BE2C (cell line): ENCODE measurements around the gene BRD3.

Source experiments
- DNase-seq: peaks from one replicate; pipeline ENCODE4 v3.0.0-alpha.2; 2020
- H3K27me3 ChIP-seq: fragments of 250-450 bp; sonication (Bioruptor Pico); 2 replicates; pipeline ENCODE4 v1.5.1; 2020; ENCODE audit warnings: mild to moderate bottlenecking
- H3K36me3 ChIP-seq: fragments of 250-450 bp; sonication (Bioruptor Pico); 2 replicates; pipeline ENCODE4 v1.5.1; 2020; ENCODE audit warnings: mild to moderate bottlenecking
- H3K4me1 ChIP-seq: fragments of 250-450 bp; sonication (Bioruptor Pico); 2 replicates; pipeline ENCODE4 v1.5.1; 2020
- H3K4me3 ChIP-seq: 2 replicates; pipeline ENCODE4 v1.5.1; 2011; ENCODE audit warnings: low read depth, low read length
- H3K9me3 ChIP-seq: fragments of 250-450 bp; sonication (Bioruptor Pico); 2 replicates; pipeline ENCODE4 v1.5.1; 2020
- TF ChIP-seq, protein P1 (sequence below): IDR thresholded peaks from 2 replicates; pipeline ENCODE4 v1.5.1; 2012; ENCODE audit warnings: mild to moderate bottlenecking, low read depth, low read length

The BRD3 gene

DNA sequence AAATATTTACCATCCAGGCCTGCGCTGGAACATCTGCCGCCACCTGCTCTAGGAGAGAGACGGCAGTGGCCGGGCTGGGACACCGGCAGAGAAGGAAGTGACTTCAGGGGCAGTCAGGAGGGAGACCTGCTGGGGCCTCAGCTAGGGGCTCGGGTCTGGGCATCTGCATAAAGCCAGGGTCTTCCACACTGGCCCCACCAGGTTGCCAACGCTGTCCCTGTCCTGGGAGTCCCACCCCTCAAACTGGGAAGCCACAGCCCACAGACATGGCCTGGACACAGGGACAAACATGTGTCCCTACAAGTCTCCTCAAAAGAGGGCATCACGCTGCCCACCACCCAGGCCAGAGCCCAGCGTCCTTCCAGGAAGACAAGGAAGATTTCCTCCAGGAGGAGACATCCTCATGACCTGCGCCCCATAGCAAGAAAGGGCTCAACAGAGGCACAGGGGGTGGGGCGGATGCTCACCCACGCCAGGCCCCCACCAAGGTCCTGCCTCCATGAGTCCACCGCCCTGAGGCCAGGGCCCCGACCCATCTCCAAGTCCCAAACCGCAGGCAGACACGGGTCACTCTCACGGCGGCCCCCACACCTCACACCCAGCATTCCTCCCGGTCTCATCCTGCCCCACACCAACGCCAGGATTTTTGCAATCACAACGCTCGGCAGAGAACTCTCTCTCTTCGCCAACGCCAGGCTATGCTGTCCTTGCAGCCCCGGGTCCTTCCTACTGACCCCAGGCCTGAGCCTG, 84.7 kb downstream of the BRD3 start:
- TF ChIP-seq, protein P1, sequence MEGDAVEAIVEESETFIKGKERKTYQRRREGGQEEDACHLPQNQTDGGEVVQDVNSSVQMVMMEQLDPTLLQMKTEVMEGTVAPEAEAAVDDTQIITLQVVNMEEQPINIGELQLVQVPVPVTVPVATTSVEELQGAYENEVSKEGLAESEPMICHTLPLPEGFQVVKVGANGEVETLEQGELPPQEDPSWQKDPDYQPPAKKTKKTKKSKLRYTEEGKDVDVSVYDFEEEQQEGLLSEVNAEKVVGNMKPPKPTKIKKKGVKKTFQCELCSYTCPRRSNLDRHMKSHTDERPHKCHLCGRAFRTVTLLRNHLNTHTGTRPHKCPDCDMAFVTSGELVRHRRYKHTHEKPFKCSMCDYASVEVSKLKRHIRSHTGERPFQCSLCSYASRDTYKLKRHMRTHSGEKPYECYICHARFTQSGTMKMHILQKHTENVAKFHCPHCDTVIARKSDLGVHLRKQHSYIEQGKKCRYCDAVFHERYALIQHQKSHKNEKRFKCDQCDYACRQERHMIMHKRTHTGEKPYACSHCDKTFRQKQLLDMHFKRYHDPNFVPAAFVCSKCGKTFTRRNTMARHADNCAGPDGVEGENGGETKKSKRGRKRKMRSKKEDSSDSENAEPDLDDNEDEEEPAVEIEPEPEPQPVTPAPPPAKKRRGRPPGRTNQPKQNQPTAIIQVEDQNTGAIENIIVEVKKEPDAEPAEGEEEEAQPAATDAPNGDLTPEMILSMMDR: no peak
- H3K36me3 ChIP-seq: peaks cover 43% of the 10 kb centered on the region

DNA sequence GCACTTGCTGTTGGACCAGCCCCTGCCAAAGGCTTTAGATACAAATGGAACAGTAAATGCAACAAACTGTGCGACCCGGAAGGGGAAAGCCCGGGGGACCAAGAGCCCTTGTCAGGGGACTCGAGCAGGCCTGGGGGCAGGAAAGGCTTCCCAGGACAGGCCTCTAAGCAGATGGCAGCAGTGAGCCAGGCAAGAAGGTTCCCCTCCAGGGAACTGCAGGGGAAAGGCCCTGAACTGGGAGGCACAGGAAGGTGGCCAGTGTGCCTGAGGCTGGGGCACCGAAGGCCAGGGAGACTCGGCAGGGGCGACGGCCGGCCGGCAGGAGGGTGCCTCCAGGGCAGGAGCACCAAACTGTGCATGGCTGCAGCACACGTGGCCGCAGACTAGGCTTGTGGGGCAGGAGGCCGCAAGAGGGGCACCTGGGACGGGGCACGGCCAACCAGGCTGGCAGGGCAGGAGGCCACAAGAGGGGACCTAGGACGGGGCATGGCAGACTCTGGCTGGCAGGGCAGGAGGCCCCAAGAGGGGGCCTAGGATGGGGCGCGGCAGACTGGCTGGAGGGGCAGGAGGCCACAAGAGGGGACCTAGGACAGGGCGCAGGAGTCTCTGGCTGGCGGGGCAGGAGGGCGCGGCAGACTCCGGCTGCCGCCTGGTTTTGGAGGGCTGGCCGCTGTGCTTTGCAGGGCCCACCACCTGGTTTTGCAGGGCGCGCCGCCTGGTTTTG, 85.7 kb downstream of the BRD3 start:
- Histone ChIP-seq H3K36me3 (peaks cover 51% of the 10 kb centered on the region), H3K27me3 (no peaks in the 10 kb centered on the region), H3K4me3 (no peak overlapping the region), H3K4me1 (peaks cover 46% of the 10 kb centered on the region), H3K9me3 (no peaks in the 10 kb centered on the region)
- TF ChIP-seq, protein P1: peak; percentile 23
- DNase-seq: peak; percentile 65

More for the DNA sequence above, 84.7 kb downstream of the BRD3 start:
- no peak for DNase-seq
- no peak overlapping the region for H3K4me3 ChIP-seq
- H3K4me1 ChIP-seq: peaks cover 47% of the 10 kb centered on the region
- no peaks in the 10 kb centered on the region for H3K27me3 ChIP-seq
- H3K9me3 ChIP-seq: no peaks in the 10 kb centered on the region; the same call in 1 of the 2 replicates

DNA sequence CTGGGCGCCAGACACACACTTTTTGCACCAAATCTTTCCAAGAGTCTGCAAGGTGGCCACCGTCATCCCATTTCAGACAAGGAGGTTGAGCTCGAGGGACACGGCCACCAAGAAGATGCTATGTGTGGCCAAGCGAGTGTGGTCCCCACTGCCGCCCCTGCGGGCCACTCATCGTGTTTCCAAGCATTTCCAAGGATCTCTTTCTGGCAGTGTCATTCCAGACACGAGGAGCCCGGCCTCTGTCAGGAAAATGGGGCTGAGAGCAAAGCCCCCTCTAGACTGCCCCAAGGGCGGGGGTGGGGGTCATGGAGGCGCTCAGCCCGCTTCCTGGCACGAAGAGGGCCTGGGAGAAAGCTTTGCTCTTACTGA, 86.3 kb downstream of the BRD3 start:
- peaks cover 51% of the 10 kb centered on the region for H3K36me3 ChIP-seq
- H3K9me3 ChIP-seq: no peaks in the 10 kb centered on the region
- DNase-seq: no peak
- H3K4me1 ChIP-seq: peaks cover 46% of the 10 kb centered on the region
- H3K4me3 ChIP-seq: no peak overlapping the region
- H3K27me3 ChIP-seq: no peaks in the 10 kb centered on the region
- TF ChIP-seq, protein P1: no peak

DNA sequence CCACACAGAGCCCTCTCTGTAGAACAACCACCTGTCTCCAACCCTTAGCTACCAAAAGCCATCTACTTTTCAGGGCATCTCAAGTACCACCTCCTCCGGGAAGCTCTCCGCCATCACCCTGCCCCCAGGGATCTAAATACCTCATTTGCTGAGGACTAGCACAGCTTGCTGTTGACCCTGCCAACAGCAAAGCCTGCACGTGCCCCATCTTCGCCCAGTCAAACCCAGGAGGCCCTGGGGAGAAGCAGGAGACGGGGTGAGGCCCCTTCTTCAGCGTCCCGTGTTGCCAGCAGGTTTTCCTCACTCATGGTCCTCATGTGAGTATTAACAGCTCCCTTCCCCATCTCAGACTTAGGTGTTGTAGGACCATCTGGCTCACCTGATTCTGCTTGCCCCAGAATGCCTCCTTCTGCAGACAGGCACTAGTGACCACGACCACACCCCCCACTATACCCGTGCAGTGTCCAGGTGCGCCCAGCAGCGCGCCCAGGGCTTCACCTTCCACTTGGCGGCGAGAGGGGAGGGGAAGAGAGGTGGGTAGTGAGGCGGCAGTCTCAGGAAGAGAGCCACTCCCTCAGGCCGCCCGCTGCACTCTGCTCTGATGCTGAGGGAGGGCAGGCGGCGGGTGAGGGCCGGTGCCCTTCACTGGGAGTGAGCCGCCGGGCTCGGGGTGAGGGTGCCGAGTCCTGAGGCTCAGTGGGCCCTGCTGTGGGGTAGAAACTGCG, 86.8 kb downstream of the BRD3 start:
- H3K27me3 ChIP-seq: no peaks in the 10 kb centered on the region
- H3K9me3 ChIP-seq: no peaks in the 10 kb centered on the region
- H3K4me3 ChIP-seq: no peak overlapping the region
- no peak for DNase-seq
- H3K4me1 ChIP-seq: peaks cover 46% of the 10 kb centered on the region
- TF ChIP-seq, protein P1: no peak
- peaks cover 46% of the 10 kb centered on the region for H3K36me3 ChIP-seq
